SK-N-SH (cell line): ENCODE results near the gene AGAP1.

ENCODE experiments used
- CHD2 ChIP-seq: fragments of 150-350 bp; IDR thresholded peaks from 2 replicates; pipeline ENCODE4 v1.6.1; 2018; ENCODE audit warnings: low read length; ENCODE audit not compliant: partially characterized antibody
- RAD21 ChIP-seq: IDR thresholded peaks from 2 replicates; pipeline ENCODE4 v1.6.1; 2012; ENCODE audit warnings: mild to moderate bottlenecking, low read length
- SIN3A ChIP-seq: IDR thresholded peaks from 2 replicates; pipeline ENCODE4 v1.6.1; 2012; ENCODE audit warnings: low read depth, mild to moderate bottlenecking, low read length, moderate library complexity, borderline replicate concordance
- TCF12 ChIP-seq: IDR thresholded peaks from 2 replicates; pipeline ENCODE4 v1.4.0; 2012
- TF ChIP-seq, protein P1 (sequence below): fragments of 200-600 bp; sonication (generic); IDR thresholded peaks from 2 replicates; pipeline ENCODE4 v1.6.1; 2017; ENCODE audit warnings: antibody characterized with exemption, mild to moderate bottlenecking, moderate library complexity
- TF ChIP-seq, protein P2 (sequence below): fragments of 150-350 bp; IDR thresholded peaks from 2 replicates; pipeline ENCODE4 v1.6.1; 2017; ENCODE audit warnings: antibody characterized with exemption, low read length, low read depth, borderline replicate concordance
- TF ChIP-seq, protein P3 (sequence below): IDR thresholded peaks from 2 replicates; pipeline ENCODE4 v1.4.0; 2012; ENCODE audit warnings: low read depth
- TF ChIP-seq, protein P4 (sequence below): IDR thresholded peaks from 2 replicates; pipeline ENCODE4 v1.4.0; 2012; ENCODE audit warnings: low read depth, borderline replicate concordance

DNA sequence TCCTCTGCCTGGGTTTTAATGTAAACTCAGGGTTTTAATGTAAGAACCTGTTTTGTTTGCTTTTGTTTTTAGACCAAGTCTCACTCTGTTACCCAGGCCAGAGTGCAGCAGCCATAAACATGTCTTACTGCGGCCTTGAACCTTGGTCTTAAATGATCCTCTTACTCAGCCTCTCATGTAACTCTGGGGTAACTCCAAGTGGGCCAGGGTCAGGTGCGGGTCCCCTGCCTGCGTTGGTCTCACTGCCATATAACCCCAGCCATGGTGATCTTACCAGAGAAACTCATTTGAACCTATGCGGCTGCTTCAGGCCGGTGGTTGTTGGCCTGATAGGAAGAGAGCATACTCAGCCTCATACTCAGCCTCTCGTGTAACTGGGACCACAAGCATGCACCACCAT, 89.3 kb downstream of the AGAP1 start:
- TF ChIP-seq, protein P1, sequence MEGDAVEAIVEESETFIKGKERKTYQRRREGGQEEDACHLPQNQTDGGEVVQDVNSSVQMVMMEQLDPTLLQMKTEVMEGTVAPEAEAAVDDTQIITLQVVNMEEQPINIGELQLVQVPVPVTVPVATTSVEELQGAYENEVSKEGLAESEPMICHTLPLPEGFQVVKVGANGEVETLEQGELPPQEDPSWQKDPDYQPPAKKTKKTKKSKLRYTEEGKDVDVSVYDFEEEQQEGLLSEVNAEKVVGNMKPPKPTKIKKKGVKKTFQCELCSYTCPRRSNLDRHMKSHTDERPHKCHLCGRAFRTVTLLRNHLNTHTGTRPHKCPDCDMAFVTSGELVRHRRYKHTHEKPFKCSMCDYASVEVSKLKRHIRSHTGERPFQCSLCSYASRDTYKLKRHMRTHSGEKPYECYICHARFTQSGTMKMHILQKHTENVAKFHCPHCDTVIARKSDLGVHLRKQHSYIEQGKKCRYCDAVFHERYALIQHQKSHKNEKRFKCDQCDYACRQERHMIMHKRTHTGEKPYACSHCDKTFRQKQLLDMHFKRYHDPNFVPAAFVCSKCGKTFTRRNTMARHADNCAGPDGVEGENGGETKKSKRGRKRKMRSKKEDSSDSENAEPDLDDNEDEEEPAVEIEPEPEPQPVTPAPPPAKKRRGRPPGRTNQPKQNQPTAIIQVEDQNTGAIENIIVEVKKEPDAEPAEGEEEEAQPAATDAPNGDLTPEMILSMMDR: no peak
- TF ChIP-seq TCF12: no peak
- TF ChIP-seq SIN3A: no peak
- no peak for TF ChIP-seq RAD21
- TF ChIP-seq, protein P2, sequence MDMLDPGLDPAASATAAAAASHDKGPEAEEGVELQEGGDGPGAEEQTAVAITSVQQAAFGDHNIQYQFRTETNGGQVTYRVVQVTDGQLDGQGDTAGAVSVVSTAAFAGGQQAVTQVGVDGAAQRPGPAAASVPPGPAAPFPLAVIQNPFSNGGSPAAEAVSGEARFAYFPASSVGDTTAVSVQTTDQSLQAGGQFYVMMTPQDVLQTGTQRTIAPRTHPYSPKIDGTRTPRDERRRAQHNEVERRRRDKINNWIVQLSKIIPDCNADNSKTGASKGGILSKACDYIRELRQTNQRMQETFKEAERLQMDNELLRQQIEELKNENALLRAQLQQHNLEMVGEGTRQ: no peak
- TF ChIP-seq CHD2: no peak
- TF ChIP-seq, protein P3, sequence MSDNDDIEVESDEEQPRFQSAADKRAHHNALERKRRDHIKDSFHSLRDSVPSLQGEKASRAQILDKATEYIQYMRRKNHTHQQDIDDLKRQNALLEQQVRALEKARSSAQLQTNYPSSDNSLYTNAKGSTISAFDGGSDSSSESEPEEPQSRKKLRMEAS: no peak
- TF ChIP-seq, protein P4, sequence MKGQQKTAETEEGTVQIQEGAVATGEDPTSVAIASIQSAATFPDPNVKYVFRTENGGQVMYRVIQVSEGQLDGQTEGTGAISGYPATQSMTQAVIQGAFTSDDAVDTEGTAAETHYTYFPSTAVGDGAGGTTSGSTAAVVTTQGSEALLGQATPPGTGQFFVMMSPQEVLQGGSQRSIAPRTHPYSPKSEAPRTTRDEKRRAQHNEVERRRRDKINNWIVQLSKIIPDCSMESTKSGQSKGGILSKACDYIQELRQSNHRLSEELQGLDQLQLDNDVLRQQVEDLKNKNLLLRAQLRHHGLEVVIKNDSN: no peak
